NCI-H2227 treated with DMSO at 0.1 percent for 48 hours (cell line): ENCODE results near the gene NHSL2.
"Not testable (repeated sequence)": the region's sequence is repeated elsewhere in the genome, so short reads cannot be mapped to it uniquely, and the experiment has no call there.

Experiments used
- DNase-seq: peaks from one replicate; lab custom pipeline; 2025; lab: John Stamatoyannopoulos, UW

Gene NHSL2

DNA sequence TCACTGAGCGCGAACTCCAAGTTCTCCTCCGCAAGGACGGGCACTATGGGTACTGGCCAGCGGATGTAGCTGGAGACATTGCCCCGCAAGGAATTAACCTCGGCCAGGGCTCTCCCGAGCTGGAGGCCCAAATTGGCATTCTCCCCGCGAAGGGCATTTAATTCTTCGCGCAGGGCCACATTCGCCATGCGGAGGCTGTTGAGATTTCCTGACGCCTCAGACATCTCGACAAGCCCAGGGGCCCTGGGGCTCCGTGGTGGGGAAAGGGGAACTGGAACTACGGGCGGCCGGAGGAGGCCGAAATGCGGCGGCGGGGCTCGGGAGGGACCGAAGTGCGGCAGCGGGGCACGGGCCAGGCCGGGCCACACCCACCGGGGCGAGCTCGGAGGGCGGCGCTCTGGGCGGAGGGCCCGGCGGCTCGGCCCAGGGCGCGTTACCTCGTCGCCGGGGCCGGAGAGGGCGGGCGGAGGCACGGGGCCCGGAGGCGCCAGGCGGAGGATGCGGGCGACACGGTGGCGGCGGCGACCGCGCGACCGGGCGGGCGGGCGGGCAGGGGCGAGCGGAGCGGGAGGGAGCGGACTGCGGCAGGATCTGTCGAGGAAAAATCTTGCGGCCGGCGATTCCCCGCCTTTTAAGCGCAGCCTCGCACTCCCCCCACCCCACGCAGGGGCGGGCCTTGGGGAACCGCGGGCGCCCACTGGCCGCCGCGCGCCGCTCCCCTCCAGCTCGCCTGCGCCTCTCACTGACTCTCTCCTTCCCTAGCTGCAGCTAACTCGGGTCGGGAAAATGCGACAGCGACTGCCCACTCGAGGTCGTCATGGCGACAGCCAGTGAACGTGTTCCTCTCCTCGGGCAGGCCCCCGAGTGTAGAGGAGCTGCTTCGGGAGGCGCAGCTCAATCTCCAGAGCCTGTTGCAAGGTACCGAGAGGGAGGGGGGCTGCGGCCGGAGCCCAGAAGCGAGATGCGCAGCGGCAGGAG is 221.0 kb downstream of the NHSL2 start, which contains the start of gene RTL5:
Gene RTL5 (minus strand): TSS at position 599 of the 978 bp plus-strand sequence.
- peak; percentile 95 for DNase-seq

DNA sequence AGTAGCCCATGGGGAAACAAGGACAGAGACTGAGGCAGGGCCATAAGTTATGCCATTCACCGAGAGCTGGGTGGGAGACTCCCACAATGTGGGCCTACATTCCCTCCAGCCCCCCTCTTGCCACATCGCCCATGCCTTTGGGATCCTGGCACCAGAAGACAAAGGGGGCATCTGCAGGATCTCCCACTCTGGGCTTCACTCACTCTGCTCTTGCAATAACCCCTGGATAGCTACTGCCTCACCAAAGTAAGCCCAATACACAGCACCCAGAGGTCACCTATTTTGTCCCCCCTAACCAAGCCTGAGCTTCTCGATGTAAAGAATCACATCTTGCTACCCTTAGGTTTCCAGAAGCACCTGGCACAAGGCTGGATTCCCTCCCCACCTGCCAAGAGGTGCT is 221.8 kb downstream of the NHSL2 start:
- no peak for DNase-seq

DNA sequence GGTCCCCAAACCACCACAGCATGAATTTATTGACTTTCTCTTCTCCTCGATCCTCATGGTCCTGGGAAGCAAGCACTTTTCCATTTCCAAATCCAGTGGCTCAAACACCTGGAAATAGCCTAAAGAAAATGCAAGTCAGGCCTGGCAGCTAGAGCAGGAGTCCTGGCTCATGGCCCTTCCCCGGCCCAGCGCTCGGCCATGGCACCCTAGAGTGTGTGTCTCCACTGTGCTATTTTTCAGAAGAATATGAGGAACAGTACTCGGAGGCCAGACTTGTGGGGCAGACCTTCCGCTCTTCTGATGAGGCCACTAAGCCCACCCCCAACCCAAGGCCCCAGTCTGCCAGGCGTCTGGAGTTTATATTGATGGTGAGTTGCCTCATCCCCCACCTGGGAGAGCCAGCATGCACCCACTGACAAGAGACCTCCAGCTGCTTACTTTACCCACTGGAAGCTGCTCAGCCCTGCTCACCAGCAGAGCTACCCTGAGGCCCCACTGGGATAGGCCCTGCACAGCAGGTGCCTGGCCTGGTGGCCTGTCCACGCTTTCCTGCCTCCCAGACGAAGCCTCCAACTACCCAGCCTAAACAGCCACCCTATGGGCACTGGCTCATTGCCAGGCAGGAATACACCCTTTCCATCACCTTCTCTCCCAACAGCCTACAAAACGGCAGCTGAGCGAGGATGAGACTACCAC is 223.4 kb downstream of the NHSL2 start:
- no peak for DNase-seq

DNA sequence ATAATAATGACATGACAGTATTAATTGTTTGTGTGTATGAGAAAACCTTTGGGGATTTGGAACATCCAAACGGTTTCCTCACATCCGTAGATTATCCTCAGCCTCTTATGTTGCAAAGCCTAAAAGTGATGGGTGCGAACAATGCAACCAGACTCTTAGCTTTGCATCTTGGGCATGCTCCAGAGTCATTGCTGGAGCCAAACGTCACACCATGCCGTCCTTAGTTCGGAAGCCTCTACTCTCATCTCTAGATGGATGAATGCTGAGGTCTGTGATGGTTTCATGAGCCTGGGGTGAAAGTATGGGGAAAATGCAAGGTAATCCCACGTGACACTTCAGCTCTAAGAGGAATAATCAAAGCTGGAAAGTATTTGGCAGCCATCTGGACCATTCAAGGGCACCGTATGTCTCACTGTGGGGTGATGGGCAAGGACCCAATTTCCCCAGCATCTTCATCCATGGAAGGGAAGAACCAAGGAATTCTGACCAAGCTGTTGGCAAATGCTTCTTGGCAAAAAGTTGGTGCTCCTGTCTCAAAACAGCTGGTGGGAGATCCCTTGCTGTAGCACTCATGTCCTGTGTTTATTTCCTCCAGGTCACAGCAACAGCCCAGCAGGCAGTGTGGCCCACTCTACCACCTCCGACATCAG is 227.3 kb downstream of the NHSL2 start:
- no peak for DNase-seq

DNA sequence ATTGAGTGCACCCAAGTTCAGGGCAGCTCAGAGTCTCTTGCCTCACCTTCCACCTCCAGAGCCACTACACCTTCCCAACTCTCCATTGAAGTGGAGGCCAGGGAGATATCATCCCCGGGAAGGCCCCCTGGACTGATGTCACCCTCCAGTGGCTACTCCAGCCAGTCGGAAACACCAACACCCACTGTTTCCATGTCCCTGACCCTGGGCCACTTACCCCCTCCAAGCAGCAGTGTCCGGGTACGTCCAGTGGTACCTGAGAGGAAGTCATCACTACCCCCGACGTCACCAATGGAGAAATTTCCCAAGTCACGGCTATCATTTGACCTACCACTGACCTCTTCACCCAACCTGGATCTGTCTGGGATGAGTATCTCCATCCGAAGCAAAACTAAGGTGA is 228.9 kb downstream of the NHSL2 start:
- no peak for DNase-seq

DNA sequence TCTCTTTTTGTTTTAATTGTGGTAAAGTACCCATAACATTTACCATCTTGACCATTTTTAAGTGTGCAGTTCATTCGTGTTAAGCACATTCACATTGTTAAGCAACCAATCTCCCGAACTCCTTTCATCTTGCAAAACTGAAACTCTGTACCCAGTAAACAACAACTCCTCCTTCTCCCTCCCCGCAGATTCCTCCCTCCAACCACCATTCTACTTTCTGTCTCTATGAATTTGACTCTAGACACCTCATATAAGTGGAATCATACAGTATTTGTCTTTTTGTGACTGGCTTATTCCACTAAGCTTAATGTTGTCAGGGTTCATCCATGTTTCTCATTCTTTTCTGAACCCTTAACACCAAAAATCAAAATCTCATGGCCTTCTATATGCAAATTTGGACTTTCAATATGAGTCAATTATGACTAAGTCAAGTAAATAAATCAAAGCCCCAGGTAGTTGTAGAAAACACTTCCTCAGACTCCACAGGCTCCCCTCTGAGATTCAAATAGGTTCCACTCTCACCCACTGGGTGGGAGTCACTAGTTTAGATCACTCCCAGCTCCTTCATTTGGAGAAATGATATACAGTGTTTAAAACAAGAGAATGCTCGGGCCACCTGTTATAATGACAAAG is 230.8 kb downstream of the NHSL2 start:
- no peak for DNase-seq

DNA sequence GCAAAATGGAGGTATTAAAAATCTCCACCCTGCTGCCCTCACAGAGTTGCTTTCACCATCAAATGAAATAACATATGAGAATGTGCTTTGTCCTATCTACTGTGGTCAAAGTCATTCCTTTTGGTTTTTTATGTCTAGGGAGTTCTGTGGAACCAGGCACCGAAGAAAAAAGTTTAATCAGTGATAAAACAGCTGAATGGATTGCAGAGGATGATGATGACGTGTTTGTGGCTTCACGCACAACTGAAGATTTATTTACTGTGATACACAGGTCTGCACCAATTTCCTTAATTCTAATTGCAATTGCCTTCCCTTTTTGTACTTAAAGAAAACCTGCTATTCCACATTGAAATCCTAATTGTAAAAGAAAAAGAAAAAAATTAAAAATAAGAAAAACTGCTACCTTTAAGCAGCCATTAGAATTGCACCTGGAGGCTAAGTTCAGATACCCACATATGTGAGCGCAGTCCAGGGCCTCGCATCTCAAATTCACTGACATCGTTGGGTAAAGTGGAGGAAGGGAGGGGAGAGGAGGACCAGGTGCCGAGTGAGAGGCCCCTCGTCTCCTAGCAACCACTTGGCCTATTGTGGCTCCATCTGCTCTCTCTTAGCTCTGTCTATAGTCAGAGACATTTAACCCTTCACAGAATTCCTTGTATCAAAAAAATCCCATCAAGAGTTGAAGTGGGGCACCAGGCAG is 231.6 kb downstream of the NHSL2 start:
- peak; percentile 97 for DNase-seq

DNA sequence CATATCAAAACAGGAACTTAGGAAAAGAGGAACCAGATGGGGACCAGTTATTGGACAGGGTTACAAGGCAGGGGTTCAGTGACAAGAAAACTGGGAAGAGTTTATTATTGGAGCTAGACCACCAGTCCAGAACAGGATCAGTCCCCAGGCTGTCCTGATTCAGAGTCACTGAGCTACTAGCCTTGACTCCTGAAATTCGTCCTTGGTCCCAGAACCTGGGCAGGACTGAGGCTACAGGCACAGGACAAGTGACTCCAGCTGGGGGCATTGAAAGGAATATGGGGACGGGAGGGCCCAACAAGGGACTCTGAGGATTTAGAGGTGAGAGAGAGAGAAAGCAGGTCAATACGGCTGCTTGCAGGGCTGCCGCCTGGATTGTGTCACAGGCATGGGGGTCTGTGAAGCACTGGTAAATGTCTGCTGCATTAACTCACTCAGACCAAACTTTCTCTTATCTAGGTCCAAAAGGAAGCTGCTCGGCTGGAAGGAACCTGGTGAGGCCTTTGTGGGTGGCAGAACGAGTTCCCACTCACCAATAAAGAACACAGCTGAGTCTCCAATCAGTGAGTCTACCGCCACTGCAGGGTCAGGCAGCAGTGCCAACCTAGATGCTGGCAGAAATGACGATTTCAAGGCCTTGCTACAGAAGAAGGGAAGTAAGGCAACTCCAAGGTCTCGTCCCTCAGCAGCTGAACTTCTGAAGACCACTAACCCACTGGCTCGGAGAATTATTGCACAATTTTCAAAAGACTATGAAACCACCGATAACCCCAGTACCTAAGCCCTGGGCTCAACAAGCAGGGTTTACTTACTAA is 232.4 kb downstream of the NHSL2 start:
- DNase-seq: no peak

DNA sequence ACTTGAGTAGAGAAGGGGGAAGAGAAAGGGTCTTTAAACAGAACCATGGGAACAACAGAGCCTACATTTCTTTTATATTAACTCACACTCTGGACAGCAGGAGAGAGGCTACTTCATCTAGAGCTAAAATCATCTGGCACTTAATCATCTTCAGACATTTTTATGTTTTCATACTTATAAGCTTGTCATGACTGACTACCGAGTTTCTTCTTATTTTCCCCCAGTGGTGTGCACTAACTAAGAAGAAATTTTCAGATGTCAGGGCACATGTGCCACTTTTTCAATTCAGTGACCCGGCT is 232.9 kb downstream of the NHSL2 start:
- no peak for DNase-seq

DNA sequence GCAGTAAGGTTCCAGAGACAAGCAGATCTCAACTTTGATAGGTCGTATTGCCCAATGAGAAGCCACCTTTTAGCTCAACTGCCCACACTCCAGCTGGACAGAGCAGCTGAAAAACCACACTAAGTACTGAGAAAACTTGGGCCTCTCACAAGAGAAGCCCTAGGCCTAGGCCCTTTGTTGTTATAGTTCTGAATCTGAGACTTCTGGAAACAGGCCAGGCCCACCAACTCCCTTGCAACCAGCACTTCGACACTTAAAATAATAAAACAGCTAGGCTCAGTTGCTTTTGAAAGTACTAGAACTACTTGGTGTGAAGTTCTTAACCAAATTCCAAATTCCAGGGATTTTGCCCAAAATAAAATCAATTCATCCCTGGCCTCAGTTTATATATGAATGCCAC is 234.5 kb downstream of the NHSL2 start:
- DNase-seq: no peak

DNA sequence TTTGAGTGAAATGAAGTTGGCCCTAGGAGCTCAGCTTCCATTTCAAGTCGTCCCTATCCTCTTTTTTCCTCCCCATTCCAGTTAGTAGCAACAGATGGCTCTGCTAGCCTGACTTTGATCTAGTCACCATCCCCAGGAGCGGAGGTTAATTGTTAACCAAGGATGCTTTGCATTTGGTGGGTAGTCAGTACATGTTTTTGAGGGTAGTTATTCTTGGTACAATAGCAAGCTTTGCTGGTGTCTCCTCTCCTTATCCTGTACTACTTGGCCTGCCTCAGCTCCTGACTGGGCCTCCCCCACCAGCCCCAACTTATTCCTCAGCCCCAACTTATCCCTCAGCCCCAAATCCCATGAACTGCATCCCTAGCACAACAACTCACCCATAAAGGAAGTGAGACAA is 235.9 kb downstream of the NHSL2 start:
- DNase-seq: no peak

DNA sequence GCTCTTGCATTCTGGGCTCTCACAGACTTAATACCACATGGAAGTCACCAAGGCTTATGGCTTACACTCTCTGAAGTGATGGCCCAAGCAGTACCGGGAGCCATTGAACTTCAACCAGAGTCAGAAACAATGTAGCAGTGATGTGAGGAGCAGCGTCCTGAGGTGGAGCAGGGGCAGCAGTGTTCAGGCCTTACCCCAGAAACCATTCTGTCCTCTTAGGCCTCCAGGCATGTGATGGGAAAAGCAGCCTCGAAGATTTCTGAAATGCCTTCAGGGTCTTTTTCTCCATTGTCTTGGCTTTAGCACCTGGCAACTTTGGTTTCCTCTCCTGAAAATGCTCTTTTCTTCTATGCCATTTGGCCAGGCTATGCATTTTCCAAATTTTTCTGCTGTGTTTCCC is 248.1 kb downstream of the NHSL2 start:
- DNase-seq: no peak

DNA sequence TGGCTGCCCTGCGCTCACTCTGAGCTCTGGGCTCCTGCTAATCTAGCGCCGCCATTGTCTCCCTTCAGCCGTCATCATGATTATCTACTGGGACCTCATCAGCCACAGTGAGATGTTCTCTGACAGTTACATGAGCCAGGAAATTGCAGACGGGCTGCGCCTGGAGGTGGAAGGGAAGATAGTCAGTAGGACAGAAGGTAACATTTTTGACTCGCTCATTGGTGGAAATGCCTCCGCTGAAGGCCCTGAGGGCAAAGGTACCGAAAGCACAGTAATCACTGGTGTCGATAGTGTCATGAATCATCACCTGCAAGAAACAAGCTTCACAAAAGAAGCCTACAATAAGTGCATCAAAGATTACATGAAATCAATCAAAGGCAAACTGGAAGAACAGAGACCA is 249.1 kb downstream of the NHSL2 start:
- peak; percentile 5 for DNase-seq

DNA sequence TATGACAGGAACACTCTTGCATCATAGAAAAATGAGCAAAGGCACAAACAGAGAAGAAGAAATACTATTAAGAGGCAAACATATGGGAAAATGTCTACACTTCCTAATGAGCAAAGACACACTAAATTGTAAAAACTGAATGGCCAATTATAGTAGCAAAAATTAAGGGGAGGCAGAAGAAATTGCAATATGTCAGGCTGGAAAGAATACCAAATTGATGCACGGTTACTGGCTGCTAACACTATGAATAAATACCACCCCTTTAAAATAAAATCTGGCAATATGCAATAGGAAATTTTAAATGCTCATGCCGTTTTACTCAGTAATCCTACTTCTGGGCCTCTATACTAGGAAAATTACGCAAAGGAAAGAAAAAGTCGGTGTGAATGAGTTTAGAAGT is 254.9 kb downstream of the NHSL2 start:
- DNase-seq: no peak

DNA sequence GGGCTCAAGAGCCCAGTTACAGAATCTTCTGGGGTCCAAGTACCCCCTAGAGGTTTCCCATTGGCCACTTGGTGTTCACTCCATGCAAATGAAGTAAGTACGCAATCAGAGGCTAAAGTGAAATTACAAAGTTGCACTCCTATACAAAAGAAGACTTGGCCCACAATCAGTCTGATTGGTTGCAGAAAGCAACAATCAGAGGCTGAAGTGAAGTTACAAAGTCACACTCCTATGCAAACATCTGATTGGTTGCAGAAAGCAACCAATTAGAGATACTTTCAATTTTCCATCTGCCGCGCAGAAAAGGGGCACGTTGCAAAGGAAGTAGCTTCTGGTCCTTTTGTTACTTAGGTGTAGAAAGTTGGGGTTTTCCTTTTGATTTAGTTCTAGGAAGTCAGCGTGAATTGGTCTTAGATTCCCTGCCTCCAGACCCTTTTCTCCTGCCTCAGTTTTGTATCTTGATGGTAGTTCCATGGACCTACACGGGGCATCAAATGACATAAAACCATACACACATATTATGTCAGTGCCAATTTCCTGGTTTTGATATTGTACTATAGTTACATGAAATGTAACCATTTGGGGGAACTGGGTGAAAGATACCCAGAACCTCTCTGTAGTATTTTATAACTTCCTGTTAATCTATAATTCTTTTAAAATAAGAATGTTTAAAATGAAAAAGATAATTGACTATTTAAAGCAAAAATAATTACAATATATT is 258.5 kb downstream of the NHSL2 start:
- no peak for DNase-seq

DNA sequence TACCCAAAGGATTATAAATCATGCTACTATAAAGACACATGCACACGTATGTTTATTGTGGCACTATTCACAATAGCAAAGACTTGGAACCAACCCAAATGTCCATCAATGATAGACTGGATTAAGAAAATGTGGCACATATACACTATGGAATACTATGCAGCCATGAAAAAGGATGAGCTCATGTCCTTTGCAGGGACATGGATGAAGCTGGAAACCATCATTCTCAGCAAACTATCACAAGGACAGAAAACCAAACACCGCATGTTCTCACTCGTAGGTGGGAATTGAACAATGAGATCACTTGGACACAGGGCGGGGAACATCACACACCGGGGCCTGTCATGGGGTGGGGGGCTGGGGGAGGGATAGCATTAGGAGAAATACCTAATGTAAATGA is 265.6 kb downstream of the NHSL2 start:
- DNase-seq: not testable (repeated sequence)

DNA sequence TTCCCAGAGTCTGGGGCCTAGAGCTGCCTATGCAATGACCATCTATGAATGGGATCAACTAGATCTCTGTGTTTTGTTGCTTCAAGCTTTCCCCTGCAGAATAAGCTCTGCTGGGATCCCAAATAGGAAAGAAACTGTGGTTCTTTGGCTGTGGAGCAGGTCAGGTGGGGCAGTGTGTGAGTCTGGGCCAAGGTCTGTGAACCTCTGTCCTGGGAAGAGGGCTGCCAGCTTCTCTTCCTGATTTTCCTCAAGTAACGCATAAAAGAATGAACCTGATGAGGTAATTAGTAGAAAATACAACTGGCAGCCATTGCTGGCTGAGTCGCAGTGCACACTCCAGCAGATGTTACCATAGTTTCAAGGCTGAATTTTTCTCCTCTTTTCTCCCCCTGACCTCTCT is 266.3 kb downstream of the NHSL2 start:
- no peak for DNase-seq

DNA sequence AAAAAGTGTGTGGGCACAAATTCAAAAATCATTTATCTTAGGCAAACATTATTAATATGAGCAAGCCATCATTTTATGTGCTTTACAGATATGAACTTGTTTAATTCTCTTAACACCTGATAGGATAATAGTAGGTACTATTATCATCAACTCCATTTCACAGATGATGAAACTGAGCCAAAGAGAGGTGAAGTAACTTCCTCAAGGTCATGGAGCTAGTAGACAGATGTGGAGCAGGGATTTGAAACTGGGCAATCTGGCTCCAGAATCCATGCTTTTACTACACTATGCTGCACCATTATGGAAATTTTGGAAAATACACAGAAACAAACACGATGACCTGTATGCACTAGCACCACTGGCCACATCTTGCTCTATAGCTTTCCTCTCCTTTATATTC is 269.9 kb downstream of the NHSL2 start:
- no peak for DNase-seq

DNA sequence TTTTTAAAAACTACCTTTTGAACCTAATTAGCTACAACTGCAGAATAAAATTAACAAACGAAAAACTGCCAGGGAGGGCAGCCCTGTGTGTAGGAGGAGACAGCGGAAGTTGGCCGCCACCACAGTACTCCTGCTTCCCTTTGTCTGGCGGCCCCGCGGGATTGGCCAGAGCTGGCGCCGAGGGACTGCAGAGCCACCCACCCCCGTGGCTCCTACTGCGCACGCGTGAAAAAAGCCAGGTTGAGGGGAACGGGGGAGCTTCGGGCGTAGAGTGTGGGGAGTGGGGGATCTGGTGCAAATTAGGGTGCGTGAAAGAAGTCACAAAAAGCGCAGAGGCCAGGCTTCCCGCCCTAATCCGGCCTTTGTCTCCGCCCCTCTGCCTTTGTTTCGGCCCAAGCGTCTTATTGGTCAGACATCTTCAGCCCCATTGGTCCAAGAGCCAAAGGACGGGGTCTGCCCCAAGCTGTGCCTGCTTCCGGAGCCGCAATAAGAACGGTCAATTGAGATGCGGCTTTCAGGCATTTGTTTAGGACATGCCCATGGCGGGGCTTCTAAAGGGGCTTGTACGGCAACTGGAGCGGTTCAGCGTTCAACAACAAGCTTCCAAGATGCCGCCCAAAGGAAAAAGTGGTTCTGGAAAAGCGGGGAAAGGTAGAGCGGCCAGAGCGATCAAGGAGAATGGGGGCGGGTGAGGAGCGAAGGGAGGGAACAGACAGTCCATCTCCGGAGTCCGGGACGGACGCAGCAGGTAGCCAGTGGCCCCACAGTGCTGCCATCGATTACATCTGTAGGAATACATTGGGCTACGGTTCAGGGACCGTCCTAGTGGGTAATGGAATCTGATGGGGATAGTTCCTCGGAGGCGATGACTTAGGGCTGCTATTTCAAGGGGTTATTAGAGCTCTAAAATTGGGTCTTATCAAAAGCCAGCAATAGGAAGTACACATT is 270.8 kb downstream of the NHSL2 start, which contains the start of gene PIN4:
Gene PIN4 (plus strand): TSS at position 580 of the 948 bp plus-strand sequence. CDS start 29 bp downstream, at position 609.
- peak; percentile 99 for DNase-seq
